COLO829 (cell line): ENCODE measurements around the gene DGKD.
A peak's percentile ranks its signal among the peaks of the same experiment; 100 is the strongest.

Source experiments
- DNase-seq: peaks from one replicate; pipeline ENCODE4 v3.0.0; 2012; ENCODE audit warnings: low spot score

DGKD gene

GRCh38 chr2:233412405-233412804, 58.1 kb downstream of the DGKD start:
- no peak for DNase-seq

GRCh38 chr2:233413046-233413445, 58.8 kb downstream of the DGKD start:
- no peak for DNase-seq

- peak; percentile 79 for DNase-seq
Observed at GRCh38 chr2:233413559-233414272, 59.4 kb downstream of the DGKD start.

GRCh38 chr2:233414273-233414654, 60.0 kb downstream of the DGKD start:
- no peak for DNase-seq

GRCh38 chr2:233414777-233415570, 60.7 kb downstream of the DGKD start:
- DNase-seq, result no peak

- no peak for DNase-seq
Observed at GRCh38 chr2:233416199-233416598, 61.9 kb downstream of the DGKD start.

GRCh38 chr2:233416706-233417105, 62.4 kb downstream of the DGKD start:
- no peak for DNase-seq

- DNase-seq, result no peak
Observed at GRCh38 chr2:233417282-233417681, 63.0 kb downstream of the DGKD start.

- DNase-seq, result no peak
Observed at GRCh38 chr2:233418052-233418760, 63.9 kb downstream of the DGKD start.

- DNase-seq, result no peak
Observed at GRCh38 chr2:233418761-233419546, 64.7 kb downstream of the DGKD start.

GRCh38 chr2:233419602-233420391, 65.5 kb downstream of the DGKD start:
- DNase-seq, result no peak

GRCh38 chr2:233421091-233421816, 67.0 kb downstream of the DGKD start:
- DNase-seq, result no peak

GRCh38 chr2:233422050-233422639, 67.9 kb downstream of the DGKD start:
- DNase-seq, result no peak

- DNase-seq, result no peak
Observed at GRCh38 chr2:233422649-233423551, 68.6 kb downstream of the DGKD start.

GRCh38 chr2:233423552-233423860, 69.2 kb downstream of the DGKD start:
- DNase-seq, result no peak

GRCh38 chr2:233424154-233424951, 70.1 kb downstream of the DGKD start:
- DNase-seq, result no peak

GRCh38 chr2:233426619-233427342, 72.5 kb downstream of the DGKD start:
- peak; percentile 54 for DNase-seq

GRCh38 chr2:233428008-233428407, 73.7 kb downstream of the DGKD start:
- no peak for DNase-seq
